DMS 273 treated with DMSO at 0.1 percent for 48 hours (cell line): ENCODE results near the gene RMND5A.
"Not testable (repeated sequence)": the region's sequence is repeated elsewhere in the genome, so short reads cannot be mapped to it uniquely, and the experiment has no call there.

Experiments used
- DNase-seq: peaks from one replicate; lab custom pipeline; 2025; lab: John Stamatoyannopoulos, UW

The RMND5A gene

GRCh38 chr2:86714579-86715173, 5.4 kb upstream of the RMND5A start:
- DNase-seq: not testable (repeated sequence)

- DNase-seq: not testable (repeated sequence)
Measured at GRCh38 chr2:86719263-86719636, 841 bp upstream of the RMND5A start.

GRCh38 chr2:86720540-86721320, 639 bp downstream of the RMND5A start:
- DNase-seq: not testable (repeated sequence)

- DNase-seq: not testable (repeated sequence)
Measured at GRCh38 chr2:86725706-86726105, 5.6 kb downstream of the RMND5A start.

- not testable (repeated sequence) for DNase-seq
Measured at GRCh38 chr2:86732040-86732525, 12.0 kb downstream of the RMND5A start.

- DNase-seq: not testable (repeated sequence)
Measured at GRCh38 chr2:86732837-86733236, 12.7 kb downstream of the RMND5A start.

- DNase-seq: not testable (repeated sequence)
Measured at GRCh38 chr2:86733528-86733927, 13.4 kb downstream of the RMND5A start.

GRCh38 chr2:86734896-86735295, 14.8 kb downstream of the RMND5A start:
- DNase-seq: not testable (repeated sequence)

- not testable (repeated sequence) for DNase-seq
Measured at GRCh38 chr2:86739485-86739884, 19.4 kb downstream of the RMND5A start.

GRCh38 chr2:86739889-86740288, 19.8 kb downstream of the RMND5A start:
- not testable (repeated sequence) for DNase-seq

- DNase-seq: not testable (repeated sequence)
Measured at GRCh38 chr2:86741889-86742498, 21.9 kb downstream of the RMND5A start.

- DNase-seq: no peak
Measured at GRCh38 chr2:86744152-86744551, 24.1 kb downstream of the RMND5A start.

GRCh38 chr2:86746939-86747338, 26.8 kb downstream of the RMND5A start:
- no peak for DNase-seq

GRCh38 chr2:86747711-86748639, 27.9 kb downstream of the RMND5A start:
- DNase-seq: no peak

GRCh38 chr2:86750240-86750839, 30.2 kb downstream of the RMND5A start:
- DNase-seq: no peak

- no peak for DNase-seq
Measured at GRCh38 chr2:86751778-86752177, 31.7 kb downstream of the RMND5A start.

- no peak for DNase-seq
Measured at GRCh38 chr2:86752934-86753333, 32.8 kb downstream of the RMND5A start.

GRCh38 chr2:86753606-86754005, 33.5 kb downstream of the RMND5A start:
- DNase-seq: no peak

- DNase-seq: no peak
Measured at GRCh38 chr2:86758405-86758804, 38.3 kb downstream of the RMND5A start.

- DNase-seq: no peak
Measured at GRCh38 chr2:86760371-86760770, 40.3 kb downstream of the RMND5A start.

GRCh38 chr2:86764661-86765309, 44.7 kb downstream of the RMND5A start:
- peak; percentile 7 for DNase-seq
